Muscle of arm (tissue), 12 donors: ENCODE data around the gene PIK3IP1. TPM values are rescaled to one million over a fixed set of nuclear protein-coding genes. Genes with fewer than 3 reads are reported as not detected.
A peak's percentile ranks its signal among the peaks of the same experiment; 100 is the strongest.
"Not testable (repeated sequence)": the region's sequence is repeated elsewhere in the genome, so short reads cannot be mapped to it uniquely, and the experiment has no call there.

Experiments used
- DNase-seq: peaks from one replicate; pipeline ENCODE4 v3.0.0-alpha.2; 2013
- polyA plus RNA-seq, 12 donors: library from polyadenylated mRNA; unstranded; fragments of 120-200 nt; gene quantifications; one replicate each; pipeline ENCODE4 v1.2.1, GENCODE V29; 2013; ENCODE audit not compliant: insufficient read length in 12 of 12

Gene PIK3IP1
- polyA plus RNA-seq, 12 donors: 1.9 to 8.7 (median 4.2) TPM; not detected in 1

- DNase-seq: no peak
These were observed 41.3 kb downstream of the PIK3IP1 start for GRCh38 chr22:31250740-31251600.

- DNase-seq: no peak
These were observed 43.0 kb downstream of the PIK3IP1 start for GRCh38 chr22:31248965-31249958.

DNA sequence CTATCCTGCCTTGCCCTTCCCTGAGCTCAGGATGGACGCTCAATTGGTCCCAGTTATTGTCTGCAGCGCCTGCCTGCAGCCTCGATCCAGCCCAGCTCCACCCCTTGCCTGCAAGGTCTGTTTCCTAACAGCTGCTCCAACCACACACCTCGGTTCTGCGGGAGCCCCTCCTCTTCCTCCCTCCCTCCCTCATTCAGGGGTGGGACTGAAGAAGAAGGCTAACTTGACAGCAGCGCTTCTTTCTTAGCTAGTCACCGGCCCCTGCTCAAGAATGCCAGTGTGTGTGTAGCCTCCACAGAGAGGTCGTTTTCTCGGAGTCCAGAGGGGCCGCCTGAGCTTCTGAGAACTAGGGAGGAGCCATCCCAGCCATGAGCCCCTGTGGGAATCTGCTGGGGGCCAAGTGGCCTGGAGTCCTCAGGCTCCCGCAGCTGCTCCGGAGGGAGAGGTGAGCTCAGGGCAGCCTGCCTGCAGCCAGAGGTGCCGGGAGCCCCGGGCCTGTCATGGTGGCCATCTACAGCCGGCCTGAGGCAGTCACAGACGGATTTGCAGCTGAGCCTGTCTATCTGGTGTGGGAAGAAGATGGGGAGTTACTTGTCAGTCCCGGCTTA is 44.0 kb downstream of the PIK3IP1 start:
- DNase-seq: peak; percentile 84

DNA sequence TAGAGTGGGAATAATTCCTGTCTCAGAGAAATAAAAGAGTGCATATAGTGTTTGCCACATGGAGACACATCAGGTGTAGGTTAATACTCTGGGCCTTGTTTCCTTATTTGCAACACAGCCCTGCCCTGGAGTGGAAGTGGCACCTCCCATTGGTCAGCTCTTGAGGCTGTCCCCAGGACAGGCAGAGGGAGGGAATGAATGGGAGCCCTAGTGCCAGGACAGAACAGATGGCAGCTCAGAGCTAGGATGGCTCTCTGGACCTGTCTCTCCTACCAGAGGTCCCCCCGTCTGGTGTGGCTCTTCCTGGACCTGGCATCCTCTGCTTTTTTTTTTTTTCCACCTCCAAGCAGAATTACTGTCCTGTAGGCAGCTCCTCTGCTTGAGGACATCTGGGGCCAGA is 44.6 kb downstream of the PIK3IP1 start:
- DNase-seq: no peak

- DNase-seq: no peak
These were observed 45.6 kb downstream of the PIK3IP1 start for GRCh38 chr22:31246687-31247086.

GRCh38 chr22:31245998-31246397 is 46.3 kb downstream of the PIK3IP1 start:
- DNase-seq: not testable (repeated sequence)

DNA sequence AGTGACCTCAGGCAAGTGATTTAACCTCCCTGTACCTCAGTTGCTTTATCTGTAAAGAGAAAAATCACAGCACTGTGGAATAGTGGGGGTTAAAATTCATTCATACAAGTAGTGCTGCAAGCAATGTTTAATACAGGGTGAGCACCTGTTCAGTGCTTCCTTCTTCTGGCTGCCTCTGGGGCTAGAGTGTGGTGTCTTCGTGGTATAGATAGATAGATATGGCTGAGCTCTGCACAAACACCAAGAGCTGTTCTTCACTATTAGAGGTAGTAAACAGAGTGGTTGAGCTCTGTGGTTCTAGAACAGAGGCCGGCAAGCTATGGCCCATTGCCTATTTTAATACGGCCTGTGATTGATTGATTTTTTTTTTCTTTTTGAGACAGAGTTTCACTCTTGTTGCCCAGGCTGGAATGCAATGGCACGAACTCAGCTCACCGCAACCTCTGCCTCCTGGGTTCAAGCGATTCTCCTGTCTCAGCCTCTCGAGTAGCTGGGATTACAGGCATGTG is 47.3 kb downstream of the PIK3IP1 start:
- no peak for DNase-seq

GRCh38 chr22:31244046-31244942 is 48.0 kb downstream of the PIK3IP1 start:
- no peak for DNase-seq

- no peak for DNase-seq
These were observed 48.8 kb downstream of the PIK3IP1 start for GRCh38 chr22:31243339-31244045.

- DNase-seq: no peak
These were observed 50.4 kb downstream of the PIK3IP1 start for GRCh38 chr22:31241936-31242335.

DNA sequence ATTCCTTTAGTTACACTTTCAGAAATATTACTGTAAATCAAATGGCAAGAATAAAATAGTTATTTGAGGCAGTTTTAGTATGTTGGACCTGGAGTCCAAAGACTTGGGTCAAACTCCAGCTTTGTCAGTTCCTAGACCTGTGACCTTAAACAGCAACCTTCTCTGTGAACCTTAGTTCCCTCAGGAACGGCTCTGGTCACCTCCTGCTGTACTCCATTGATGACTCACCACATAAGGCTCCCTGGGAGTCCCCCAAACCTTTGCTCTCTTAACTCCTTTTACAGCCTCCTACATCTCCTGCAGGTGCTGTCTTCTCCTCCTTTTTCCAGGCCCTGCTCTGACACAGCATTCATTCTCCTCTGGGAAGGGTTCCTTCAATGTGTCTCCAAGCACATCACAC is 51.1 kb downstream of the PIK3IP1 start:
- DNase-seq: no peak

- DNase-seq: no peak
These were observed 52.4 kb downstream of the PIK3IP1 start for GRCh38 chr22:31239771-31240370.

DNA sequence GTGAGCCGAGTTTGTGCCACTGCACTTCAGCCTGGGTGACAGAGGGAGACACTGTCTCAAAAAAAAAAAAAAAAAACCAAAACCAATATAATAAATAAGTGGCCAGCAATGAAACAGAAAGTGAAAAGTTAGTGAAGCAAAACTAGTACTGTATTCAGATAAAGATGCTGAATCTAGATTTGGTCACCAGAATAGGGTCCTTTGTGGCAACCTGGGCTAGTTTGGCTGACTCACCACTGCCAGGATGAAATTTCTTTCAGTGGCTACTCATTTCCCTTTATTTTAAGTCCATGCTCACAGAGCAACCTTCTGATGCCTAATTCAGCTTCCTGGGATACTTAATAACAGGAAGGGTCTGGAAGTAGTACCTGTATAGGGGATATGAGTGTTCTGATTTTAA is 54.2 kb downstream of the PIK3IP1 start:
- DNase-seq: no peak

DNA sequence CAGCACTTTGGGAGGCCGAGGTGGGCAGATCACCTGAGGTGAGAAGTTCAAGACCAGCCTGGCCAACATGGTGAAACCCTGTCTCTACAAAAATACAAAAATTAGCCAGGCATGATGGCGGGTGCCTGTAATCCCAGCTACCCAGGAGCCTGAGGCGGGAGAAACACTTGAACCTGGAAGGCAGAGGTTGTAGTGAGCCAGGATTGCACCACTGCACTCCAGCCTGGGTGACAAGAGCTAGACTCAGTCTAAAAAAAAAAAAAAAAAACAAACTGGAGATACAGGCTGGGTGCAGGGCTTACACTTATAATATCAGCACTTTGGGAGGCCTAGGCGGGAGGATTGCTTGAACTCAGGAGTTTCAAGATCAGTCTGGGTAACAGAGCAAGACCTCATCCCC is 56.2 kb downstream of the PIK3IP1 start:
- DNase-seq: not testable (repeated sequence)

DNA sequence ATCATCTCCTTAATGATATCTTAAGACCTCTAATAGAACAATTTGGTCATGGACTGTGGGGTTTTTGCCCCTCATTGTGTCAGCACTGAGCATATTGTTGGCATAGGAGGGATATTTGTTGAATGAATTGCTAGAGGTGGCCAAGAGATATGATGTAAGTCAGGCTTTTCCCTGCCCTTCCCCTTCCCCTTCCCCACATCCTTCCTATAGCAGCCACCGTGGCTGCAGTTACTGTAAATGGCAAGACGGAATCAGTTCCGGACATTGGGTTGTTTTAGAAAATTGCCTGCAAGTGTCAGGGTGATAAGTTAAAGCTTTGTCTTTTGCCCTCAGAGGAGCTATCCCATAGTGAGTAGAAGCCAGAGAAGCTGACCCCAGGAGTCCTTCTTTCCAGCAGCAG is 57.2 kb downstream of the PIK3IP1 start:
- no peak for DNase-seq

DNA sequence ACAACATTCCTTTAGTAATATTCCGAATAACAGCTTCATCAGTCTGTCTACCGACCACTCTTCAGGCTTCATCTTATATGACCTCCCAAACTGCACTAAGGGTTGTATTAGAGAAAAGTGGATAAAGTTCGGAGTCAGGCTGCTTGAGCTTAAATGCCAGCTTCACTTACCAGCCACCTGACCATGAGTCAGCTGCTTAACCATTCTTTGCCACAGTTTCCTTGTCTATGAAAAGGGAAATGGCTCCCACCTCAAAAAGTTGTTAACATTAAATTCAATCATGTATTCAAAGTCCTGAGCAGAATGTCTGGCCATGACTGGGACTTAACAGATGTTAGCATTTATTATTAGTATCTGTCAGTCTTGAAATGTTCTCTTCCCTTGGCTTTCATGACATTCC is 59.3 kb downstream of the PIK3IP1 start:
- no peak for DNase-seq
